HG03378 (cell line): ENCODE data around the gene CC2D2B.
"Not testable (repeated sequence)": the region's sequence is repeated elsewhere in the genome, so short reads cannot be mapped to it uniquely, and the experiment has no call there.

Experiments used
- ATAC-seq: cut with Tn5 transposase; IDR thresholded peaks from one replicate; pipeline ENCODE4 v1.9.1; 2021; ENCODE audit warnings: mild to moderate bottlenecking, moderate library complexity; ENCODE audit not compliant: unreplicated experiment

Gene CC2D2B

DNA sequence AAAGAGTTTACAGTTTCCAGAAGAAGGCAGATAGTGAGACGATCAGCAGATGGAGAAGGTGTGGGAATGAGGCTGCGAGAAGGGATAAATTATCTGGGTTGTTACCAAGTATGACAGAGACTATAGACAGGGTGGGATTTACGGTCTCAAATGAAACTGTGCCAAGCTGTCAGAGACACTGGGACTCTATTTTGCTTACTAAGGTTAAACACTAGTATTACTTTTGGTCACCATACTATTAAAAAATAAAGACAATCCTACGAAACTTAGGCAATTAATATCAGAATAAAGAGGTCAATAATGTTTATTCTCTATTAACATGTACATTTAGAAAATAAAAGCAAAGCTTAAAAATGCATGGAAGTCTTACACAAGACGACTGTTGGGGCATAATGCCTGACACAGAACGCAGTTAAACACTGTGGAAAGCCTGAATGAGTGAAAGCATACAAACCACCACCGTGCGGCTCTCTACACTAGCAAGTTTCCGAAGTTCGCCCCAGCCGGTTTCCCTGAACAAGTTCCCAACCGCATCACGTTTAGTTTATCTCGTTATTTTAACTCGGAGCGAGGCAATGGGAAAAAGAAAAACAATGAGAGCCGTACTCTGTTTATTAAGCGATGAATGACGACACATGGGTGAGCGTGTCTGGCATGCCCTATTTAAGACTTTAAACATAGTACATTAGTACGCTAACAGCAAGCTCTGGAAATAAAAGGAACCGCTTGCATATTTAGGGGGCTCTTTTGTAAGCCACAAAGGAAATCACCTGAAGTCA lies 909 bp upstream of the CC2D2B start:
- ATAC-seq, result peak; percentile 26

DNA sequence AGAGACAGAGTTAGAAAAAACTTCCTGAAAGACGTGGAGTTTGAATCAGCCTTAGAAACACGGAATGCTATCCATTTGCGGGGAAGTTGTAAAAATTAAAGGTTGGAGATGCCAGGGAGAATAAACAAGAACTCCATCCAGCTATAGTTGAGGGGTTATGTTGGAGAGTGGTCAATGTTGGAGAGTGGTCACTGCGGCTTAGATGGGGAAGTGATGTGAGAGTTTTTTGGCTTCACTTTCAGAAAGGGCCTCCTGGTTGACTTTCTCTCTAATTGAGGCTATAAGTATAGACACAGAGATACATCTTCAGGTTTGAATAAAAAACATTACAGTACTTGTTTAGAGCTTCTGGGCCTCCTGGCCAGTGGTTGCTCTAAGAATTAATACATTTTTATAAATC lies 675 bp downstream of the CC2D2B start:
- ATAC-seq, result no peak

DNA sequence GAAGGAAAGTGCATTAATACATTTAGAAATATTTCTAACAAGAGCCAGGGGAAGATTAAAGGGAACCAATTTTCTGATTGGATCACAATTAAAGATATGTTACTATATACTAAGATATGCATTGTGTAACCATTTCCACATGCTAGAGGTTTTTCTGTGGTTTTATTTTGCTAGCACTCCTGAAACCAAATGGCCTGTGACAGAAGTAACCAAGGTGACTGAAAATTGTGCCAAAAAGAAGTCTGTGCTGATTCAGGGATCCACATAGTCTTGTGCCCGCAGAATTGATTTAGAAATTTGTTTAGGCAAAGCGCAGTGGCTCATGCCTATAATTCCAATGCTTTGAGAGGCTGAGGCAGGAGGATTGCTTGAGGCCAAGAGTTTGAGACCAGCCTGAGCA lies 1.8 kb downstream of the CC2D2B start:
- ATAC-seq, result no peak

DNA sequence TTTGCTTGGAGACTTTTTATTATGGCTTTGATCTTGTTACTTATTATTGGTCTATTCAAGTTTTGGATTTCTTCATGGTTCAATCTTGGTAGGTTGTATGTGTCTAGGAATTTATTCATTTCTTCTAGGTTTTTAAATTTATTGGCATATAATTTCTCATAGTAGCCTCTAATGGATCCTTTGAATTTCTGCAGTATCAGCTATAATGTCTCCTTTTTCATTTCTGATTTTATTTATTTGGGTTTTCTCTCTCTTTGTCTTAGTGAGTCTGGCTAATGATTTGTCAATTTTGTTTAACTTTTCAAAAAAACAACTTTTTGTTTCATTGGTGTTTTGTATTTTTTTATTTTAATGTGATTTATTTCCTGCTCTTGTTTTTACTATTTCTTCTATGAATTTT lies 8.3 kb downstream of the CC2D2B start:
- ATAC-seq, result not testable (repeated sequence)

DNA sequence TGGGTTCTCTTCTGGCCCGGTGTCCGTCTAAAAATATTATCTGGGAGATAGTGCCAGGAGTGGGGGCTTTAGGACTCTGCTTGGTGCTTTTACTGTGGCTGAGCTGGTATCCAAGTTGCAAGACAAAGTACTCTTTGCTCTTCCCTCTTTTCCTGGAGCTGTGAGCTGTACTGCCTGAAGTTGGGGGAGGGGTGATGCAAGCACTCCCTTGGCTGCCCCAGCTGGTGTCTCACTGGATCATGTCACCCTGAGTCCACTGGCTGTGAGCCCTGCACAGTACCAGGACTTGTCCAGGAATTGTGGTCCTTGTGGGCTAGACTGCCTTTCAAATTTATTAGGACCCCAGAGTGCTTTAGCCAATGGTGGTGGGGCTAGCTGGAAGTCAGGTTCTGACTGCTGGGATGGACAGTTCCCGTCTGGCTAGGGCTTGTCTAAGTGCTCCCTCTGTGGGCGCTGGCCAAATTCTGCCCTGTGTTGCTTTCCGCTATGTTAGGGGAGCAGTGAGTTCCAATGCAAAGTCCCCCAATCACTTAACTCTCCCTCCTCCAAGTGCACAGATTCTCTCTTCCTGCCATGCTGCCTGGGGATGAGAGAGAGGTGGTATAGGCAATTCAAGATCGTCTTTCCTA lies 13.1 kb downstream of the CC2D2B start:
- ATAC-seq, result no peak

DNA sequence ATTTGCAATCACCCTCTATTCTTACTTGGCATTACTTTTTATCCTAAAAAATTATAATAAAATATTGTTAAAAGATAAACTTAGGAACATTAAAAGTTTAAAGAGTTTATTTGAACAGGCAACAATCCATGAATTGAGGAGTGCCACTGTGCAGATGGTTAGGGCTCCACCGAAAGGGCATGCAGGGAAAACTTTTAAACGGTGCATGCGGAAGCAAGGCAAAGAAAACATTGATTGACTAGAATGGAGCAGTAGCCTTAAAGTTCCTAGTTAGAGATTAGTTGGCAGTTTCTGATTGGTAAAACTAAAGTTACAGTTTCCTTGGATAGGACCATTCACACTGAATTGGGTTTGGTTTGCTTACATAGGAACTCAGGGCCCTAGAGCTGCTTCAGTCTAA lies 17.3 kb downstream of the CC2D2B start:
- ATAC-seq, result no peak

DNA sequence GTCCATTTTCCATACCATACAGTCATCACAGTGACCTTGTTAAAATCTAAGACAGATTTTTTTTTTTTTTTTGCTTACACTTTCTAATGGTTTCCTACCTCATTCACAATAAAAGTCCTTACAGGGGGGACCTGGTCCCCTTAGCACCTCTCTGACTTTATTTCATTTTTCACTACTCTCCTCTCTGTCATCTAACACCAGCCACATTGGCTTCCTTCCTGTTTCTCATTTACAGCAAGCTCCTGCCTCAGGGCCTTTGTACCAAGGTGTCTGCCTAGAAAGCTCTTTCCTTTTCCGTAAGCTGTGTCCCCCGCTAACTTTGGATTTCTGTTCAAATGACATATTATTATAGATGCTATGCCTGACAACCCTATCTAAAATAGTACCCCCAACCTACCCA lies 27.7 kb downstream of the CC2D2B start:
- ATAC-seq, result no peak

DNA sequence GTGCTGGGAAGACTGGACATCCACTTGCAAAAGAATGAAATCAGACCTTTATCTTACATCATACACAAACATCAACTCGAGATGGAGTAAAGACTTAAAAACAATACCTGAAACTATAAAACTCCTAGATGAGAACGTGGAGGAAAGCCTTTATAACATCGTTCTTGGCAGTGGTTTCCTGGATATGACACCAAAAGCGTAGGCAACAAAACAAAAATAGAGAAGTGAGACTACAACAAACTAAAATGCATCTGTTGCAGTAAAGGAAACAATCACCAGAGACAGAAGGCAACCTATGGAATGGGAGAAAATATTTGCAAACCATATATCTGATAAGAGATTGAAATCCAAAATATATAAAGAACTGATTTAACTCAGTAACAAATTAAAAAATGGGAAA lies 33.3 kb downstream of the CC2D2B start:
- no peak for ATAC-seq

DNA sequence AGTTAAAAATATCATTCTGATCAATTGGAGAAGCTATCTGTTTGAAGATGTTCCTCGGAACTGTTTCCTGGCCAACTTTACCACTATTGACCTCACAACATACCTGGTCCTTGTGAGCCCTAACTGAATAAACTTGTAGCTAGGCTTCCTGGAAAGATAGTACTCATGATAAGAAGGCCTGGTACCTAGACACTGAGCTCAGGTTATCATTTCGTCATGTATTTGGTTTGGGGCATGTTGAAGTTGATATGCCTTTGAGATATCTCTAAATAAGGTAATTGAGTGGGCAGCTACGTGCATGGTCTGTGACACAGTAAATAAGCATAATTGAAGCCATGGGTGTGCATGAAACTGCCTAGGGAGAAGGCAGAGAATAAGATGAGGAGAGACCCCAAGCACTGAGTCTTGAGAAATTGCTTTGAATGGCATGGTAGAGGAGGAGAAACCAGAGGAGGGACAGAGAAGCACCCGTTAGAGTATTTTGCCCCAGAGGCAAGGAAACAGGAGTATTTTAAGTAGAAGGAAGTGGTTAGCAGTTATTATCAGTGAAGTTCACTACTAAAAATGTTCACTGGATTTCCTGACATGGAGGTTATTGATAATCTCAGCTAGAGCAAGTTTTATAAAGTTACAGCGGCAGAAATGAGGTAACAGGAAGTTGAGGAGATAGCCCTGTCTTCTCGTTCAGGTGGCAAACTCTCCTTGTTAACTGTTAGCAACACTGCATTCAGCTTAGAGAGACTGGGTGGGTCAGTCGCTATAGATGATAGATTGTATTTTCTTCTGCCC lies 55.6 kb downstream of the CC2D2B start:
- ATAC-seq, result no peak

DNA sequence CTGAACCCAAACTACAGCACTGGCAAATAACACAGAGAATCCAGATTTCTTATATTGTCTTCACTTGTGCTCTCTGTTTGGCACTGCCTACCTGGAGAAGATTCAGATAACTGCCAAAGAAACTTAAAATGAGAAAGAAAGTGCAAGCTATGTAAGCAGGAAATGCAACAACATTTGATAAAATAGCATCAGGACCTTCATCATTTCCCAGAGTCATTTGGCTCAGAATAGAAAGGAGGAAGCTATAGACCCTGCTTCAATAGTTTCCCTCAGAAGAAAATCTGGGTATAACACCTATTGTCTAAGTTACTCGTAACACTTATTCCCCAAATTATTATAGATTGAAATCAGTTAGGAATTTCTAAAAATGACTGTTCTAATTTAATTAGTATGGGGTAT lies 56.2 kb downstream of the CC2D2B start:
- no peak for ATAC-seq

DNA sequence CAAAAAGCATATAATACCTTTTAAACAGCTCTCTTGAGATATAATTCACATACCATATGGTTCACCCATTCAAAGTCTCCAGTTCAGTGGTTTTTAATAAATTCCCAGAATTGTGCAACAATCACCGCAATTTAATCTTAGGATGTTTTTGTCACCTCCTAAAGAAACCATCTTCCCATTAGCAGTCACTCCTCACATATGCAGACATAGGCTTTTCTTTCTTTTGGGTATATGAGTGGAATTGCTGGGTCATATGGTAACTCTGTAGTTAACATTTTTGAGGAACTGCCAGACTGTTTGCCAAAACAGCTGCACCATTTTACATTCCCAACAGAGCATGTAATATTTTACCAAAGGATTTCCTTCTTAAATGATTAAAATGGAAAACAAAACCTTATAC lies 57.0 kb downstream of the CC2D2B start:
- ATAC-seq, result no peak

DNA sequence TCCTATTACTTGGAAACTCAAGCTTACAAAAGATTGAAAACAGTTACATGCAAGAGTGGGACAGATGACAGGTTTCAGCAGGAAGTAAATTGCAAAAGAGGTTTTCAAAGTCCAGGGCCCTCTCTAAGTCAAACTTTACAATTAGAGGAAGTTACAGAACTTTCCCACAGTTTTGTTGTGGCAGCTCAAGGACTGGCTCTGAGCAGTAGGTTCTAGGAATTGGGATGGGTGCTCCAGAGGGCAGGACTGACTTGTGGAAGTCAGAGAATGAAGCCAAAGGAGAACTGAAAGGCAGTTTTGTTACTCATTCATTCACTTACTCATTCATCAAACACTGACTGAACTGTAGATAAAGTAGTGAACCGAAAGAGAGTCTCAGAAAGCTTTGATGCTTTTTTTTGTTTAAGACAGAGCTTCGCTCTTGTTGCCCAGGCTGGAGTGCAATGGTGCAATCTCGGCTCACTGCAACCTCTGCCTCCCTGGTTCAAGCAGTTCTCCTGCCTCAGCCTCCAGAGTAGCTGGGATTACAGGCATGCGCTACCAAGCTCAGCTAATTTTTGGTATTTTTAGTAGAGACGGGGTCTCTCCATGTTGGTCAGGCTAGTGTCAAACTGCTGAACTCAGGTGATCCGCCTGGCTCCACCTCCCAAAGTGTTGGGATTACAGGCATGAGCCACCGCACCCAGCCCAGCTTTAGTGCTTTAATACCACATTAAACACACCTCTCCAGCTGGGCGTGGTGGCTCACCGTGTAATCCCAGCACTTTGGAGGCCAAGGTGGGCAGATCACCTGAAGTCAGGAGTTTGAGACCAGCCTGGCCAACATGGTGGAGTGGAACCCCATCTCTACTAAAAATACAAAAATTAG lies 68.8 kb downstream of the CC2D2B start:
- ATAC-seq, result no peak

DNA sequence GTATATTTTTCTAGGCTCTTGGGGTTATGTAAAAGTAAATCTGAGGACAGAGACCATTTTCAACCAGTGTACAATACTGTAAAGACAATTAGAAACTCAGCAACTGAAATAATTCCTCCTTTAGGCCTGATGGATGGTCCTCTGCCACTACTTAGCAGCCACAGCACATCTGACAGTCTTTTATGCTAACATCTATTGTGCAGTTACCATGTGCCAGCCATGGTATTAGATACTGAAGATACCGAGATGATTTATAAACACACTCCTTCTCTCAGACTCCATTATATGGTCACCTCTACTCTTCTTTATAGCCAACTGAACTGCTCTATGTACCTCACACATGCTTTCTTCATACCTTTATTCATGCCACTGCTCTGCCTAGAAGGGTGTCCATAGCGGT lies 74.4 kb downstream of the CC2D2B start:
- ATAC-seq, result no peak

DNA sequence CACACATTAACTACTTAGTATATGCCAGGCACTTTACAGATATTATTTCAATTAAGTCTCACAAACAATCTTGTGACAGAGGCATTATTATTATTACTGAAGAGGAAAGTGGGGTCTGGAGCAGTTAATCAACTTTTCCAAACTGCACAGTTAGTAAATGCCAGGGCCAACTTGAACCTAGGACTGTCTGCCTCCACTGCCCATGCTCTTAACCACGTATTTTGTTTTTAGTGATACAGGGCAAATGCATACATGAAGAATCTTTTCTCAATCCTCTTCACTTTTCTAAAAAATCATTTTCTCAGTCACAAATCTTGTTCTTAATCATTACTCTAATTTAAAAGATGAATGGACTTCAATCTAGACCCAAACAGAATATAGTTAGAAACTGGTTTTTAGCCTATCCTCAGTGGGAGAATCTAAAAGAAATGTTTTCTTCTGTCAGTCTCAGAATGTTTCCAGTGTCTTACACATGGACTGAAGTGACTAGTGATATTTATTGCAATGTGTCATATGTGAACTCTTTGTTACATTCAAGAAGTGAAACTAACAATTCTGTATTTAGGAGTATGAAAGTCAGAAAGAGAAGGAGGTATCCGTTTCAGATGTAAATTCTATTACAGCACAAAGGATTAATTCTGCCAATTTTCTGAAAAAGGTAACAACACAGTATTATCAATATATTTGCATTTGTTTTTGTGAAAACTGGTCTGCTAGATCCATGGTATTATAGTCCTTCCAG lies 80.1 kb downstream of the CC2D2B start:
- peak; percentile 85 for ATAC-seq

DNA sequence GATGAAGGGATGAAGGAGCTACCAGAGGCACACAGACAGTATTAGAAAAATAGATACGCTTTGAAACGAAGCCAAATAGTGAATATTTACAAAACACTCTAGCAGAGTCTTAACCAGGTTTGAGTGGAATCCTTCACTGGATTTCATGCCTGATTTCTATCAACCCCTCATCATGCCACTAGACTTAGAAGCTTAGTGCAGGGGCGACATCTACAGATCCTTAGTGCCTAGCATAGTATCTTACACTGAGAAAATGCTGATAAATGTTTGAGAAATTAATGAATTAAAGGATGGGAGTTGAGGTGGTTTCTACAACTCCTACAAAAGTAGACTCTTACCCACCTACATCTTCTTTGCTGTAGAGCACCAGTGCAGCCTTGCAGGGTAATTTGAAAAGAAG lies 80.9 kb downstream of the CC2D2B start:
- no peak for ATAC-seq

DNA sequence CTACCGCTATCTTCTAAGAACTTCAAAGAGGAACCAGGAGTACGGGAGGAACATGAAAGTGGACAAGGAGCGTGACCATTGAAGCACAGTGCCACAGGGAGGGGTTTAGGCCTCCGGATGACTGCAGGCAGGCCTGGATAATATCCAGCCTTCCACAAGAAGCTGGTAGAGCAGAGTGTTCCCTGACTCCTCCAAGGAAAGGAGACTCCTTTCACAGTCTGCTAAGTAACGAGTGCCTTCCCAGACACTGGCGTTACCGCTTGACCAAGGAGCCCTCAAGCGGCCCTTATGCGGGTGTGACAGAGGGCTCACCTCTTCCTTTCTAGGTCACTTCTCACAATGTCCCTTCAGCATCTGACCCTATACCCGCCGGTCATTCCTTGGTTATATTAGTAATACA lies 86.6 kb downstream of the CC2D2B start:
- ATAC-seq, result not testable (repeated sequence)

DNA sequence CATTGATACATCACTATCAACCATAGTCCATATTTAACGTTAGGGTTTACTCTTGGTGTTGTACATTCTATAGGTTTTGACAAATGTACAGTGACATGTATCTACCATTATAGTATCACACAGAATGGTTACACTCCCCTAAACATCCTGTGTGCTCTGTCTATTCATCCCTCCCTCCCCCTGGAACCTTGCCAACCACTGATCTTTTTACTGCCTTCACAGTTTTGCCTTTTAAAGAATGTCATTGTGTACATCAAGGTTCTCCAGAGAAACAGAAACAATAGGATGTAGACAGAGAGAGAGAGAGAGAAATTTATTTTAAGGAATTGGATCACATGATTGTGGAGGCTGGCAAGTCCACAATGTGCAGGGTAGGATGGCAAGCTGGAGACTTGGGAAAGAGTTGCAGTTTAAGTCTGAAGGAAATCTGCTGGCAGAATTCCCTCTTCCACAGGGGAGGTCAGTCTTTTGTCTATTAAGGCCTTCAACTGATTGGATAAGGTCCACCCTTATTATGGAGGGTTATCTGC lies 90.5 kb downstream of the CC2D2B start:
- no peak for ATAC-seq

DNA sequence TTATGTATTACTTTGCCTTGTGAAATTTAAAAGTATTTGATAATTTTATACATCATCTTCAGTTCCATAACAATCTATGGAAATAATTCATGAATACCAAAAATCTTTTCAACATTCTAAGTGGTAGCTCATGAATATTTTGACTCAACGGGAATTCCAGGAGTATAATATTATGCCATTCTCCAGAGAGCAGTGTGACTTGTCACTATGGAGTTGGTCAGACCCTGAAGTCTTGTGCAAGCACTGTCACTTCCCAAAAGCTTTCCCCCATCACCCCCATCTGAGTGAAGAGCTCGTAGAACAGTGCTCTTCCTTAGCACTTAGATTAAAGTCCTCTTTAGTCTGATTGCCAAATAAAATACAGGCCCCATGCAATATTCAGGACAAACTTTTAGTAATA lies 106.2 kb downstream of the CC2D2B start:
- ATAC-seq, result no peak

DNA sequence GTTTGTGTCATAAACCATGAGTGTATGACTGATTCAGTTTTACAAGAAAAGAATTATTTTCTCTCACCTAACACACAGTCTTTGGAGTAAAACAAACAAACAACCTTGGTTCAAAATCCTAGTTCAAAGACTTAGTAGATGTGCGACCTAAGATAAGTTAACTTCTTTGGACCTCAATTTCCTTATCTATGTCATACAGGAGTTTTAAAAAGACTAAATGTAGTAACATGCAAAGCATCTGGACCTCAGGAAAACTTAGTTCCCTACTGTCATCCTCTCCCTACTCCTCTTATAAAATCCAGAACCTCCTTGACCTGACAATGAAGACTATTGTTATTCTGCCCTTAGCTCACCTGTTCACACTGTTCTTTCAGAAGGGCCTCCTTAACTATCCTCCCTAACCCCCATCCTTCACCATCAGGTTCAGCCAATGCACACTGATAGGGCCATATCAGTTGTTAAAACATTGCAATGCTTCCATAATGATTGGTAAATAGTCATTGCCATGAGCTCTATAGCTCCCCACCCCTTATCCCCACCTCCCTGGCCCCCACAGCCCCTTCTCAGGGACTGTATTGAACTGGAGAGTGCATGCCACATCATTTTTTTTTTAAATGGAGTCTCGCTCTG lies 106.8 kb downstream of the CC2D2B start:
- ATAC-seq, result no peak
